Endothelial cell of umbilical vein (primary cell): ENCODE measurements around the gene CTNNA2.

Experiments used
- EZH2 ChIP-seq: IDR thresholded peaks from 2 replicates; pipeline ENCODE4 v1.6.1; 2012; ENCODE audit warnings: borderline replicate concordance, low read depth, mild to moderate bottlenecking, moderate library complexity, low read length, inconsistent platforms; ENCODE audit not compliant: severe bottlenecking
- FOS ChIP-seq: IDR thresholded peaks from 2 replicates; pipeline ENCODE4 v1.6.1; 2011; ENCODE audit warnings: mild to moderate bottlenecking, low read length, moderate library complexity, borderline replicate concordance; ENCODE audit not compliant: insufficient read depth
- GATA2 ChIP-seq: IDR thresholded peaks from 2 replicates; pipeline ENCODE4 v1.7.0; 2011; ENCODE audit warnings: low read depth, mild to moderate bottlenecking, moderate library complexity, mixed read lengths, low read length; ENCODE audit not compliant: insufficient read length, insufficient read depth
- MYC ChIP-seq: IDR thresholded peaks from one replicate; pipeline ENCODE4 v1.6.1; 2011; ENCODE audit warnings: mild to moderate bottlenecking, low read depth, low read length
- POLR2A ChIP-seq: IDR thresholded peaks from 2 replicates; pipeline ENCODE4 v1.6.1; 2012; ENCODE audit warnings: low read depth, mild to moderate bottlenecking, control low read depth, low read length
- POLR2AphosphoS5 ChIP-seq: IDR thresholded peaks from 2 replicates; pipeline ENCODE4 v1.6.1; 2012; ENCODE audit warnings: low read depth, mild to moderate bottlenecking, control low read depth, low read length, moderate library complexity; ENCODE audit not compliant: insufficient read depth
- TF ChIP-seq, protein P1 (sequence below), 2 donors: IDR thresholded peaks; 1 replicate in 1 of 2; 2 replicates in 1 of 2; pipeline ENCODE4 v1.5.1; 2011; ENCODE audit warnings: low read length in 2 of 2, mild to moderate bottlenecking in 2 of 2, moderate library complexity in 2 of 2, control low read depth in 1 of 2, inconsistent platforms in 1 of 2, low read depth in 1 of 2; ENCODE audit not compliant: insufficient read depth in 1 of 2; ENCODE audit errors: extremely low read depth in 1 of 2
- TF ChIP-seq, protein P2 (sequence below): IDR thresholded peaks from 2 replicates; pipeline ENCODE4 v1.6.1; 2011; ENCODE audit not compliant: insufficient read depth, insufficient read length

DNA sequence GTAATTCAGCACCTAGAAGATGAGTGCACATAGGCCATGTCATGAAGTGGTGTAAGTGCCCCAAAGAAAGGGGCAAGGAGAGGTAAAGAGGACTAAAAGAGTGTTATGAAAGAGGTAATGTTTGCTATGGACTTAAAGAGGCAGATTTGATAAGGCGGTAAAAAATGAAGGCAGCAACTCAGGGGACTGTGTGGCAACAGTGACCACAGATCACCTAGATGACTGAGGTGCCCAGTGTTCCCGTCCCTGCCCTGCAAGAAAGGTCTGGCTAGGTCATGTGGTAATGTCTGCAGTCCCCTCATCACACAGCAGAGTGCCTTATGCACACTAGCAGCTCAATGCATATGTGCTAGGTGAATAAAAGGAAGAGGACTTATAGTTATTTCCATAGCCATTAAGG lies 434.9 kb downstream of the CTNNA2 start:
- TF ChIP-seq POLR2A, result no peak
- no peak for TF ChIP-seq MYC
- TF ChIP-seq, protein P1, sequence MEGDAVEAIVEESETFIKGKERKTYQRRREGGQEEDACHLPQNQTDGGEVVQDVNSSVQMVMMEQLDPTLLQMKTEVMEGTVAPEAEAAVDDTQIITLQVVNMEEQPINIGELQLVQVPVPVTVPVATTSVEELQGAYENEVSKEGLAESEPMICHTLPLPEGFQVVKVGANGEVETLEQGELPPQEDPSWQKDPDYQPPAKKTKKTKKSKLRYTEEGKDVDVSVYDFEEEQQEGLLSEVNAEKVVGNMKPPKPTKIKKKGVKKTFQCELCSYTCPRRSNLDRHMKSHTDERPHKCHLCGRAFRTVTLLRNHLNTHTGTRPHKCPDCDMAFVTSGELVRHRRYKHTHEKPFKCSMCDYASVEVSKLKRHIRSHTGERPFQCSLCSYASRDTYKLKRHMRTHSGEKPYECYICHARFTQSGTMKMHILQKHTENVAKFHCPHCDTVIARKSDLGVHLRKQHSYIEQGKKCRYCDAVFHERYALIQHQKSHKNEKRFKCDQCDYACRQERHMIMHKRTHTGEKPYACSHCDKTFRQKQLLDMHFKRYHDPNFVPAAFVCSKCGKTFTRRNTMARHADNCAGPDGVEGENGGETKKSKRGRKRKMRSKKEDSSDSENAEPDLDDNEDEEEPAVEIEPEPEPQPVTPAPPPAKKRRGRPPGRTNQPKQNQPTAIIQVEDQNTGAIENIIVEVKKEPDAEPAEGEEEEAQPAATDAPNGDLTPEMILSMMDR (IDR thresholded peaks at IDR 0.05; ENCODE audit: extremely low read depth in 1 of 2, insufficient read depth in 1 of 2, low read depth in 1 of 2, low read length in 2 of 2), result no peak
- TF ChIP-seq POLR2AphosphoS5, result no peak
- TF ChIP-seq EZH2, result no peak
- TF ChIP-seq, protein P2, sequence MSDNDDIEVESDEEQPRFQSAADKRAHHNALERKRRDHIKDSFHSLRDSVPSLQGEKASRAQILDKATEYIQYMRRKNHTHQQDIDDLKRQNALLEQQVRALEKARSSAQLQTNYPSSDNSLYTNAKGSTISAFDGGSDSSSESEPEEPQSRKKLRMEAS, result no peak
- no peak for TF ChIP-seq GATA2
- TF ChIP-seq FOS, result no peak
